ENCODE results near the gene SPIRE1.

SPIRE1 gene

GRCh38 chr18:12438257-12438656, 219.7 kb downstream of the SPIRE1 start:
- H3K27ac ChIP-seq: peak overlapping the region; percentile 41
- no peak for TF ChIP-seq CTCF (conservative IDR thresholded peaks at IDR 0.05)

- no peak overlapping the region for H3K27ac ChIP-seq
Observed at GRCh38 chr18:12435867-12436266, 222.0 kb downstream of the SPIRE1 start.

GRCh38 chr18:12434541-12434929, 223.4 kb downstream of the SPIRE1 start:
- TF ChIP-seq CTCF (conservative IDR thresholded peaks at IDR 0.05): no peak

More at GRCh38 chr18:12435867-12436266, 222.0 kb downstream of the SPIRE1 start:
- TF ChIP-seq CTCF (conservative IDR thresholded peaks at IDR 0.05): no peak

GRCh38 chr18:12433829-12434540, 223.9 kb downstream of the SPIRE1 start:
- TF ChIP-seq CTCF (conservative IDR thresholded peaks at IDR 0.05): no peak
- H3K27ac ChIP-seq: no peak overlapping the region

More at GRCh38 chr18:12434541-12434929, 223.4 kb downstream of the SPIRE1 start:
- no peak overlapping the region for H3K27ac ChIP-seq

GRCh38 chr18:12432881-12433280, 225.0 kb downstream of the SPIRE1 start:
- no peak for TF ChIP-seq CTCF (conservative IDR thresholded peaks at IDR 0.05)
- H3K27ac ChIP-seq: no peak overlapping the region

GRCh38 chr18:12432196-12432595, 225.7 kb downstream of the SPIRE1 start:
- H3K27ac ChIP-seq: no peak overlapping the region
- TF ChIP-seq CTCF (conservative IDR thresholded peaks at IDR 0.05): no peak

GRCh38 chr18:12431561-12431960, 226.3 kb downstream of the SPIRE1 start:
- no peak for TF ChIP-seq CTCF (conservative IDR thresholded peaks at IDR 0.05)
- no peak overlapping the region for H3K27ac ChIP-seq

All from VCaP (cell line).